ENCODE measurements around the gene ZNF556.
"Not testable (repeated sequence)": the region's sequence is repeated elsewhere in the genome, so short reads cannot be mapped to it uniquely, and the experiment has no call there.

Gene ZNF556

GRCh38 chr19:2866495-2867024 lies 575 bp upstream of the ZNF556 start:
- H3K4me3 ChIP-seq (ENCODE audit: low read depth, low read length): no peak overlapping the region
- TF ChIP-seq CTCF (IDR thresholded peaks at IDR 0.05; ENCODE audit: borderline replicate concordance, insufficient read depth, low read depth, low read length): no peak

DNA sequence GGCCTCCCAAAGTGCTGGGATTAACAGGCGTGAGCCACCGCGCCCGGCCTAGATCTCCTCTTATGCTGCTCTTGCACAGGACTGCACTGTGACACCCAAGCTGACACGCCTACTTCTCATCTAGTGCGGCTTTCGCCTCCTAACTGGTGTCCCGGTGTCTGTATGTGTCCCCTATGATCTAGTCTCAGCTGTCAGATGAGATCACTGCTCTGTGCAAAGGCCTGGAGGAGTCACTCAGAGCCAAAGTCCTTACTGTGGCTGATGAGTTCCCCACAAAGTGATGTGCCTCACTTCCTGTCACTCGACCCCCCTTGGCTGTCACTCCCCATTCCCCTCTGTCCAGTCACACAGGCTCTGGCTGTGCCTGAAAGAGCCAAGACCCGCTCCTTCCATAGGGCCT lies 2.5 kb downstream of the ZNF556 start:
- no peak overlapping the region for H3K4me3 ChIP-seq (ENCODE audit: low read depth, low read length)
- no peak for TF ChIP-seq CTCF (IDR thresholded peaks at IDR 0.05; ENCODE audit: borderline replicate concordance, insufficient read depth, low read depth, low read length)

- not testable (repeated sequence) for H3K4me3 ChIP-seq (ENCODE audit: low read depth, low read length)
These were observed 5.0 kb downstream of the ZNF556 start for GRCh38 chr19:2872175-2872574.

GRCh38 chr19:2877398-2878331 lies 10.5 kb downstream of the ZNF556 start:
- no peak overlapping the region for H3K4me3 ChIP-seq (ENCODE audit: low read depth, low read length)
- TF ChIP-seq CTCF (IDR thresholded peaks at IDR 0.05; ENCODE audit: borderline replicate concordance, insufficient read depth, low read depth, low read length): no peak

DNA sequence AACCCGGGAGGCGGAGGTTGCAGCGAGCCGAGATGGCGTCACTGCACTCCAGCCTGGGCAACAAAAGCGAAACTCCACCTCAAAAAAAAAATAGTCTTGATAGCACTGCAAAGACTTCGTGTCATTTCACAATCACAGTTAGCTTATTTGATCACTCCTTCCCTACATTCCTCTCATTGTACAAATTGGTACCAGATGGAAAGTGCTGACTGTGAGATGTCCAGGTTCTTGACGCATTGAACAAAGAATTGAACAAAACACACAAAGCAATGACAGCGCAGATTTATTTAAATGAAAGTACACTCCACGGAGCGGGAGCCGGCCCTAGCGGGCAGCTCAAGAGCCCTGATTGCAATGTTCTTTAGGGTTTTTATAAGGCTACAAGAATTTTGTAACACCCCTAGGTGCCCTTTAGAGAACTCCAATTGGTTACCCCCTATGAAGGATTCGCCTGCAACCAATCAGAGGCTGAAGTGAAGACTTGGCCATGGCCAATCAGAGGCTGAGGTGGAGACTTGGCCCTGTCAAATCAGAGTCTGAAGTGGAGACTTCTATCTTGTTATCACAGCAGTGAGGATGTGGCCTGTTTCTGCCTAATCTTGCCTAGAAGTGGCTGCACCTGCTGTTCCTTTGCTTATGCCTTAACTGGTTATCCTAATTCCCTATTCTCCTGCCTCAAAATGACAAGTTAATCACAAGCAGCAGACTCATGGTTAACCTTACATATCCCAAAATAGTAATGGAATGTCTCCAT lies 16.7 kb downstream of the ZNF556 start:
- no peak for TF ChIP-seq CTCF (IDR thresholded peaks at IDR 0.05; ENCODE audit: borderline replicate concordance, insufficient read depth, low read depth, low read length)
- H3K4me3 ChIP-seq (ENCODE audit: low read depth, low read length): no peak overlapping the region

- no peak for TF ChIP-seq CTCF (IDR thresholded peaks at IDR 0.05; ENCODE audit: borderline replicate concordance, insufficient read depth, low read depth, low read length)
- H3K4me3 ChIP-seq (ENCODE audit: low read depth, low read length): no peak overlapping the region
These were observed 18.6 kb downstream of the ZNF556 start for GRCh38 chr19:2885736-2886135.

- TF ChIP-seq CTCF (IDR thresholded peaks at IDR 0.05; ENCODE audit: borderline replicate concordance, insufficient read depth, low read depth, low read length): peak; percentile 52; the same call in 1 of the 2 replicates
- no peak overlapping the region for H3K4me3 ChIP-seq (ENCODE audit: low read depth, low read length)
These were observed 20.3 kb downstream of the ZNF556 start for GRCh38 chr19:2887391-2887914.

Data from GM12875 (cell line).